Astrocyte (in vitro differentiated cells and primary cell): ENCODE measurements around the gene ETS1. TPM values are rescaled to one million over a fixed set of nuclear protein-coding genes. Genes with fewer than 3 reads are reported as not detected.
A peak's percentile ranks its signal among the peaks of the same experiment; 100 is the strongest.

Source experiments
- DNase-seq: peaks from one replicate; pipeline ENCODE4 v3.0.0-alpha.2; 2010; ENCODE audit warnings: low read depth
- FAIRE-seq: peaks from 2 replicates; lab custom pipeline; 2011; peaks lifted over from hg19 to GRCh38; lab: Jason Lieb, UNC
- H2AFZ ChIP-seq: 2 replicates; pipeline ENCODE4 v1.6.0; 2012; ENCODE audit warnings: low read depth, low read length, inconsistent platforms
- H3K27ac ChIP-seq: 2 replicates; pipeline ENCODE4 v1.5.1; 2011; ENCODE audit warnings: low read depth, low read length, inconsistent platforms
- H3K27me3 ChIP-seq: 2 replicates; pipeline ENCODE4 v1.6.0; 2011; ENCODE audit warnings: low read length, inconsistent platforms; ENCODE audit not compliant: insufficient read depth
- H3K36me3 ChIP-seq: 2 replicates; pipeline ENCODE4 v1.5.1; 2011; ENCODE audit warnings: low read length, inconsistent platforms; ENCODE audit not compliant: insufficient read depth
- H3K4me1 ChIP-seq: 2 replicates; pipeline ENCODE4 v1.5.1; 2011; ENCODE audit warnings: low read length, inconsistent platforms; ENCODE audit not compliant: insufficient read depth
- H3K4me2 ChIP-seq: 2 replicates; pipeline ENCODE4 v1.6.0; 2012; ENCODE audit warnings: low read length, inconsistent platforms
- H3K4me3 ChIP-seq: 2 replicates; pipeline ENCODE4 v1.5.1; 2011; ENCODE audit warnings: low read depth, mild to moderate bottlenecking, low read length, inconsistent platforms; ENCODE audit not compliant: insufficient read depth
- H3K79me2 ChIP-seq: 2 replicates; pipeline ENCODE4 v1.6.0; 2012; ENCODE audit warnings: mild to moderate bottlenecking, low read length, inconsistent platforms; ENCODE audit not compliant: insufficient read depth
- H3K9ac ChIP-seq: 2 replicates; pipeline ENCODE4 v1.6.0; 2012; ENCODE audit warnings: mild to moderate bottlenecking, low read length, inconsistent platforms
- H3K9me3 ChIP-seq: 2 replicates; pipeline ENCODE4 v1.5.1; 2012; ENCODE audit warnings: low read depth, mild to moderate bottlenecking, low read length, inconsistent platforms; ENCODE audit not compliant: insufficient read depth
- H4K20me1 ChIP-seq: 2 replicates; pipeline ENCODE4 v1.6.0; 2012; ENCODE audit warnings: low read length, inconsistent platforms; ENCODE audit not compliant: insufficient read depth
- H3K27ac Mint-ChIP-seq: one replicate; pipeline ENCODE4 v1.8.0; 2021; ENCODE audit warnings: mild to moderate bottlenecking, mixed read lengths; ENCODE audit not compliant: unreplicated experiment
- H3K27me3 Mint-ChIP-seq: one replicate; pipeline ENCODE4 v1.8.0; 2021; ENCODE audit warnings: low read depth, mixed read lengths; ENCODE audit not compliant: unreplicated experiment
- H3K36me3 Mint-ChIP-seq: one replicate; pipeline ENCODE4 v1.8.0; 2021; ENCODE audit warnings: low read depth, mixed read lengths; ENCODE audit not compliant: unreplicated experiment
- H3K4me1 Mint-ChIP-seq: one replicate; pipeline ENCODE4 v1.8.0; 2021; ENCODE audit warnings: low read depth, mixed read lengths; ENCODE audit not compliant: unreplicated experiment
- H3K4me3 Mint-ChIP-seq: one replicate; pipeline ENCODE4 v1.8.0; 2021; ENCODE audit warnings: mild to moderate bottlenecking, moderate library complexity, mixed read lengths; ENCODE audit not compliant: unreplicated experiment
- H3K9me3 Mint-ChIP-seq: one replicate; pipeline ENCODE4 v1.8.0; 2021; ENCODE audit warnings: mild to moderate bottlenecking, mixed read lengths; ENCODE audit not compliant: unreplicated experiment
- CTCF ChIP-seq: IDR thresholded peaks from 2 replicates; pipeline ENCODE4 v1.5.1; 2011; ENCODE audit warnings: low read depth, mild to moderate bottlenecking, inconsistent platforms, low read length, moderate library complexity; ENCODE audit not compliant: insufficient read depth
- EZH2 ChIP-seq: IDR thresholded peaks from 2 replicates; pipeline ENCODE4 v1.6.1; 2012; ENCODE audit warnings: mild to moderate bottlenecking, low read length, inconsistent platforms; ENCODE audit not compliant: insufficient read depth
- total RNA-seq: library from RNA; stranded (reverse); gene quantifications from 2 replicates; pipeline ENCODE4 v1.2.1, GENCODE V29; 2021

Gene ETS1
- total RNA-seq, 1 donor from 2014 or later, result 107 TPM

DNA sequence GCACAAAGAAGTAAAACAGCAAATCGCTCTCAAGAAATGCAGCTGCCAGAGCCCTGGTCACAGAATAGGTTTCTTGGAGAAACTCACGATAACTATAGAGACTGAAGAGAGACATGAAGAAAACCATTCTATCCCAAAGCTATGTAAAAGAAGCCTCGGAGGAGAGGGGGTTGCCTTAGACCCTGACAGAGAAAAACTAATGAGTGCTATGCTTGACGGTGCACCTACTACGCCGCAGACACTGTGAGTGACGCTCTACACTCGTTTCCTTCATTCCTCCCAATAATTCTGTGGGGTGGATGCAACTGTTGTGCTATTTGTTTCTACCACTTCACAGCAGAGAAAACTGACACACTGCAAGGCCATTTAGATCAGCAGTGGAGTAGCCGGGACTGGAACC, 121.8 kb downstream of the ETS1 start:
- TF ChIP-seq EZH2, result no peak
- TF ChIP-seq CTCF, result no peak
- H3K27ac Mint-ChIP-seq, result peak overlapping the region; percentile 1
- Histone ChIP-seq H2AFZ (no peak overlapping the region), H3K9ac (peak overlapping the region; percentile 78), H3K4me1 (peaks cover 54% of the 10 kb centered on the region), H3K27me3 (no peaks in the 10 kb centered on the region), H3K4me3 (no peak overlapping the region), H3K4me2 (no peak overlapping the region), H3K27ac (peak overlapping the region; percentile 99), H3K9me3 (no peaks in the 10 kb centered on the region), H3K36me3 (peaks cover 32% of the 10 kb centered on the region), H4K20me1 (no peaks in the 10 kb centered on the region), H3K79me2 (peaks cover 75% of the 10 kb centered on the region)
- no peaks in the 10 kb centered on the region for H3K27me3 Mint-ChIP-seq
- H3K4me1 Mint-ChIP-seq, result peaks cover 62% of the 10 kb centered on the region
- DNase-seq, result no peak
- peaks cover 30% of the 10 kb centered on the region for H3K36me3 Mint-ChIP-seq
- no peak overlapping the region for H3K4me3 Mint-ChIP-seq
- H3K9me3 Mint-ChIP-seq, result no peaks in the 10 kb centered on the region
- no peak for FAIRE-seq

DNA sequence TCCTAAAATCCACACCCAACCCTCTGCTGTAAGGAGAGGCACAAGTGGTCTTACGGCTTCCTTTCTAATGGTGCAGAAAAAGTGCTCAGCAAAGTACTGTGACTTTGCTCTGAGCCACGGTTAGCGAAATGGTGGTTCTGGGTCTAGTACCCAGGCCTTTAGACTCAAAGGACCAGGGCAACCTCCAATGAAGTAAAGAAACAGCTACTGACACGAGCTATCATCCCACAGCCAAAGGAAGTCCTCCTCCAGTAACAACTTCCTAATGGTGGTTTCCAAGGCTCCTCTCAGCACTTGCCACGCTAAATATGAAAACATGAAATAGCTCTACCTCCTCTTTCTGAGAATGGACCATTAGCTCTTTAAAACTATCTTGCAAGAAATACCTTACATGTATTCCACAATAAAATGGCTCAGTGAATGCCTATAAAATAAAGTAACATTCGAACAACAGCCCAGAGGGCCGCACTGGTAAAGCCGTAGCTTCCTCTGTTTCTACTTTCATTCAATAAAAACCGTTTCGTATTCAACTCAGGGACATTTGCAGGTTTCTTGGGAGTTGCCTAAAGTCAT, 122.4 kb downstream of the ETS1 start:
- peaks cover 54% of the 10 kb centered on the region for H3K4me1 ChIP-seq
- peaks cover 62% of the 10 kb centered on the region for H3K4me1 Mint-ChIP-seq
- H2AFZ ChIP-seq, result no peak overlapping the region
- peak overlapping the region; percentile 29 for H3K27ac Mint-ChIP-seq
- peaks cover 33% of the 10 kb centered on the region for H3K36me3 Mint-ChIP-seq
- H3K4me3 ChIP-seq, result no peak overlapping the region
- no peaks in the 10 kb centered on the region for H3K9me3 Mint-ChIP-seq
- H3K4me3 Mint-ChIP-seq, result no peak overlapping the region
- TF ChIP-seq EZH2 (no peak), CTCF (no peak)
- peaks cover 70% of the 10 kb centered on the region for H3K79me2 ChIP-seq
- DNase-seq, result no peak
- H3K27me3 ChIP-seq, result no peaks in the 10 kb centered on the region
- H3K27me3 Mint-ChIP-seq, result no peaks in the 10 kb centered on the region
- peak overlapping the region; percentile 99 for H3K27ac ChIP-seq
- no peak for FAIRE-seq
- H3K4me2 ChIP-seq, result no peak overlapping the region
- no peaks in the 10 kb centered on the region for H3K9me3 ChIP-seq
- peaks cover 32% of the 10 kb centered on the region for H3K36me3 ChIP-seq
- H3K9ac ChIP-seq, result peak overlapping the region; percentile 78
- no peaks in the 10 kb centered on the region for H4K20me1 ChIP-seq

- DNase-seq (no peak), FAIRE-seq (no peak)
- Histone ChIP-seq H3K36me3 (peaks cover 35% of the 10 kb centered on the region), H3K9ac (peak overlapping the region; percentile 78), H3K27ac (peak overlapping the region; percentile 99), H3K4me3 (no peak overlapping the region), H2AFZ (no peak overlapping the region), H3K4me2 (peak overlapping the region; percentile 41), H3K79me2 (peaks cover 62% of the 10 kb centered on the region), H3K9me3 (no peaks in the 10 kb centered on the region), H4K20me1 (no peaks in the 10 kb centered on the region), H3K27me3 (no peaks in the 10 kb centered on the region), H3K4me1 (peaks cover 52% of the 10 kb centered on the region)
- Mint-ChIP-seq H3K4me1 (peaks cover 59% of the 10 kb centered on the region), H3K9me3 (no peaks in the 10 kb centered on the region), H3K27me3 (no peaks in the 10 kb centered on the region), H3K36me3 (peaks cover 29% of the 10 kb centered on the region), H3K27ac (peak overlapping the region; percentile 82), H3K4me3 (no peak overlapping the region)
- TF ChIP-seq CTCF, result no peak
- no peak for TF ChIP-seq EZH2
Measured at GRCh38 chr11:128463979-128464378, 123.4 kb downstream of the ETS1 start.
